ENCODE data around the gene GRHL1. TPM values are rescaled to one million over a fixed set of nuclear protein-coding genes. Genes with fewer than 3 reads are reported as not detected.

Gene GRHL1
- total and polyA plus RNA-seq, 9 of the 15 experiments (the other 6 are each of a cell fraction or from before 2014, with no cell fraction given) = 1.7 to 6.1 (median 4.7) TPM

- TF ChIP-seq CTCF (IDR thresholded peaks at IDR 0.05 in 2 of 3, conservative IDR thresholded peaks at IDR 0.05 in 1 of 3; ENCODE audit: insufficient read depth in 2 of 3, low read depth in 1 of 3, low read length in 3 of 3) = peak; percentile 54 to 78 (median 78); a peak in 5 of 6 replicates
- TF ChIP-seq MAFK (IDR thresholded peaks at IDR 0.05; ENCODE audit: low read length) = peak; percentile 38
- TF ChIP-seq TEAD1 (CRISPR knock-in tag; IDR thresholded peaks at IDR 0.05) = no peak
- no peak for TF ChIP-seq ZNF644 (tag; IDR thresholded peaks at IDR 0.05; ENCODE audit: low read depth)
- no peak for TF ChIP-seq NCOA2 (IDR thresholded peaks at IDR 0.05; ENCODE audit: partially characterized antibody in 2 of 2)
- no peak for TF ChIP-seq GTF2B (IDR thresholded peaks at IDR 0.05; ENCODE audit: extremely low read depth, insufficient read length)
- no peak for TF ChIP-seq ZNF354B (CRISPR knock-in tag; IDR thresholded peaks at IDR 0.05)
- TF ChIP-seq MNT (conservative IDR thresholded peaks at IDR 0.05) = peak in 1 of 2 experiments; percentile 23; a peak in 1 of 4 replicates
- TF ChIP-seq RB1 (IDR thresholded peaks at IDR 0.05; ENCODE audit: low read depth) = 0 out of 2 replicates have a peak, but pooled peaks have one; percentile 23
- TF ChIP-seq NBN (IDR thresholded peaks at IDR 0.05; ENCODE audit: low read depth) = peak; percentile 60; the same call in 1 of the 2 replicates
- TF ChIP-seq SMC3 (conservative IDR thresholded peaks at IDR 0.05; ENCODE audit: insufficient read depth, low read depth, low read length) = peak; percentile 44; the same call in 1 of the 2 replicates
Measured at GRCh38 chr2:9984217-9984739, 32.8 kb downstream of the GRHL1 start (continued).

Data from K562 (cell line).